MCF 10A (cell line): ENCODE measurements around the gene NIPAL1. TPM values are rescaled to one million over a fixed set of nuclear protein-coding genes. Genes with fewer than 3 reads are reported as not detected.

Source experiments
- BruUV-seq: library from RNA; stranded (reverse); fragments of 400-500 nt; replicated peaks from 2 replicates; lab custom pipeline; 2021; lab: Mats Ljungman, UMichigan
- CTCF ChIA-PET: fragments of 300-600 bp; sonication (Branson Sonifier 250); formaldehyde crosslinking; extraction: SDS; loops from one replicate; lab custom pipeline; 2021; ENCODE audit warnings: antibody characterized with exemption, inconsistent platforms; lab: Yijun Ruan, JAX
- POLR2A ChIA-PET: fragments of 300-600, 350-650 bp; sonication (Branson Sonifier 250); formaldehyde crosslinking; extraction: SDS; loops from one replicate; lab custom pipeline; 2020; ENCODE audit warnings: antibody characterized with exemption, inconsistent platforms; lab: Yijun Ruan, JAX
- DNase-seq: peaks from one replicate; pipeline ENCODE4 v3.0.0-alpha.2; 2018; ENCODE audit not compliant: unreplicated experiment
- H3K27ac Mint-ChIP-seq: one replicate; pipeline ENCODE4 v1.8.0; 2022; ENCODE audit warnings: mild to moderate bottlenecking, low read depth, mixed read lengths; ENCODE audit not compliant: unreplicated experiment
- H3K27me3 Mint-ChIP-seq: one replicate; pipeline ENCODE4 v1.8.0; 2022; ENCODE audit warnings: mixed read lengths; ENCODE audit not compliant: insufficient read depth, unreplicated experiment
- H3K36me3 Mint-ChIP-seq: one replicate; pipeline ENCODE4 v1.8.0; 2022; ENCODE audit warnings: mild to moderate bottlenecking, moderate library complexity, mixed read lengths; ENCODE audit not compliant: insufficient read depth, unreplicated experiment
- H3K4me1 Mint-ChIP-seq: one replicate; pipeline ENCODE4 v1.8.0; 2022; ENCODE audit warnings: mixed read lengths; ENCODE audit not compliant: insufficient read depth, unreplicated experiment
- H3K4me3 Mint-ChIP-seq: one replicate; pipeline ENCODE4 v1.8.0; 2022; ENCODE audit warnings: mild to moderate bottlenecking, moderate library complexity, mixed read lengths; ENCODE audit not compliant: unreplicated experiment
- H3K9me3 Mint-ChIP-seq: one replicate; pipeline ENCODE4 v1.8.0; 2022; ENCODE audit warnings: mixed read lengths; ENCODE audit not compliant: unreplicated experiment
- intact Hi-C: fragments of 100-400 bp; cut with micrococcal nuclease; formaldehyde crosslinking; loops from 2 replicates; pipeline ENCODE4 v1.14.1; 2022
- total RNA-seq: library from RNA; stranded (reverse); gene quantifications from 2 replicates; pipeline ENCODE4 v1.2.3, GENCODE V29; 2022
- TF ChIP-seq, protein P1 (sequence below): fragments of 200-600 bp; IDR thresholded peaks from one replicate; pipeline ENCODE4 v1.8.0; 2022; ENCODE audit warnings: antibody characterized with exemption, mild to moderate bottlenecking; ENCODE audit not compliant: unreplicated experiment

Gene NIPAL1
- total RNA-seq, 1 experiment from 2014 or later: 10.0 TPM

DNA sequence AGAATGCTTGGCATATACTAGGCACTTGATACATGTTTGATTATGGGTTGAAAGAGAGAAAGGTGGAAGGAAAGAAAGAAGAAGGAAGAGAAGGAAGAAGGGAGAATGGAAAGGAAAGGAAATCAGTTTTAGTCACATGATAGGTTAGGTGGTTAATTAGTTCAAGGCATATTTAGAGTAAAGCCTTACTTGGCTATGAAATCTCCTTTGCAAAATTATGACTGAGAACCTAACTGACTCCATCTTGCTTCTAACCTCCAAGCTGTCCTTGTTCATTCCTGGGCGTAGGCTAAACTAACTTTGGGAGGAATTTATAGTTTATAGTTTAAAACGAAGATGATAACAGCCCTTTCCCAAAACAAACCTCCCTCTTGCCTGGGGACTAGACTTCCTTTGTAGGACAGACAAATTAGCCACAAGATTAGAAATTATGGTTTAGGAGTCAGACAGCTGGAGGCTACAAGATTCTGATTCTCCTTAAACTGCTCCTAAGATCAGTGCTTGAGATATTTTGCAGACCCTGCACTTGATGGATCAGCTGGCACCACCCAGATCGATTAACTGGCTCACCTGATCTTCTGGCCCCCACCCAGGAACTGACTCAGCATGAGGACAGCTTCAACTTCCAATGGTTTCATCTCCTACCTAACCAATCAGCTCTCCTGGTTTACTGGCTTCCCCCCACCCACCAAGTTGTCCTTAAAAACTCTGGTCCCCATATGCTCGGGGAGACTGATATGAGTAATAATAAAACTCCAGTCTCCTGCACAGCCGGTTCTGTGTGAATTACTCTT lies 62.5 kb downstream of the NIPAL1 start:
- POLR2A ChIA-PET: no interaction called here
- TF ChIP-seq, protein P1, sequence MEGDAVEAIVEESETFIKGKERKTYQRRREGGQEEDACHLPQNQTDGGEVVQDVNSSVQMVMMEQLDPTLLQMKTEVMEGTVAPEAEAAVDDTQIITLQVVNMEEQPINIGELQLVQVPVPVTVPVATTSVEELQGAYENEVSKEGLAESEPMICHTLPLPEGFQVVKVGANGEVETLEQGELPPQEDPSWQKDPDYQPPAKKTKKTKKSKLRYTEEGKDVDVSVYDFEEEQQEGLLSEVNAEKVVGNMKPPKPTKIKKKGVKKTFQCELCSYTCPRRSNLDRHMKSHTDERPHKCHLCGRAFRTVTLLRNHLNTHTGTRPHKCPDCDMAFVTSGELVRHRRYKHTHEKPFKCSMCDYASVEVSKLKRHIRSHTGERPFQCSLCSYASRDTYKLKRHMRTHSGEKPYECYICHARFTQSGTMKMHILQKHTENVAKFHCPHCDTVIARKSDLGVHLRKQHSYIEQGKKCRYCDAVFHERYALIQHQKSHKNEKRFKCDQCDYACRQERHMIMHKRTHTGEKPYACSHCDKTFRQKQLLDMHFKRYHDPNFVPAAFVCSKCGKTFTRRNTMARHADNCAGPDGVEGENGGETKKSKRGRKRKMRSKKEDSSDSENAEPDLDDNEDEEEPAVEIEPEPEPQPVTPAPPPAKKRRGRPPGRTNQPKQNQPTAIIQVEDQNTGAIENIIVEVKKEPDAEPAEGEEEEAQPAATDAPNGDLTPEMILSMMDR: no peak
- CTCF ChIA-PET: interaction anchor here (0.5 to 1.9 kb wide), 4 partner anchors 30 to 366 kb away, joined by 3 to 7 read pairs (median 4); no protein-coding TSS in a partner anchor
- peaks cover 10% of the 10 kb centered on the region for H3K4me1 Mint-ChIP-seq
- no peaks in the 10 kb centered on the region for H3K27me3 Mint-ChIP-seq
- no TSS peak for BruUV-seq
- no peak overlapping the region for H3K4me3 Mint-ChIP-seq
- no peaks in the 10 kb centered on the region for H3K9me3 Mint-ChIP-seq
- H3K36me3 Mint-ChIP-seq: no peaks in the 10 kb centered on the region
- no peak for DNase-seq
- H3K27ac Mint-ChIP-seq: no peak overlapping the region
- intact Hi-C loops: no loop called here

GRCh38 chr4:48079972-48080391 lies 63.4 kb downstream of the NIPAL1 start:
- no peak overlapping the region for H3K27ac Mint-ChIP-seq
- no peaks in the 10 kb centered on the region for H3K36me3 Mint-ChIP-seq
- ChIA-PET CTCF (interaction anchor here (0.5 to 1.9 kb wide), 4 partner anchors 29 to 367 kb away, joined by 3 to 7 read pairs (median 4); no protein-coding TSS in a partner anchor), POLR2A (no interaction called here)
- no peaks in the 10 kb centered on the region for H3K9me3 Mint-ChIP-seq
- TF ChIP-seq, protein P1: no peak
- peaks cover 10% of the 10 kb centered on the region for H3K4me1 Mint-ChIP-seq
- H3K4me3 Mint-ChIP-seq: no peak overlapping the region
- BruUV-seq: no TSS peak
- intact Hi-C loops: no loop called here
- DNase-seq: no peak
- H3K27me3 Mint-ChIP-seq: no peaks in the 10 kb centered on the region

DNA sequence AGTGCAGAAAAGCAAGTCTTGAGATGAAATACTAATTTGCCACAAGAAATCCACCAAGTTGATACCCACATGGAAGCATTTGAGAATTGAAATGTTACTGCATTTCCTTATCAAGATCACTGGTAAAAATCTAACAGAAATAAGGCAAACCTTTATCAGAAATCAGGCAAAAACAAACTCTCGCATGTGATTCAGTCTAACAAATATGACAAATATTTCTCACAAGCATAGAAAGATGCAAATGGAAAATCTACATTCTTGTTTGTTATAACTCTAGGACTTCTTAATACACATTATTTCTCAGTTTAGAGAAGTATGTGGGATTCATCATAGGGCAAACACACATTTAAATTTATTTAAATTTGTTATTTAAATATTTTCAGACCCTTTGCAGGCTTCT lies 64.6 kb downstream of the NIPAL1 start:
- CTCF ChIA-PET: no interaction called here
- H3K9me3 Mint-ChIP-seq: no peaks in the 10 kb centered on the region
- no peak overlapping the region for H3K27ac Mint-ChIP-seq
- DNase-seq: no peak
- intact Hi-C loops: no loop called here
- no peaks in the 10 kb centered on the region for H3K36me3 Mint-ChIP-seq
- TF ChIP-seq, protein P1: no peak
- H3K4me1 Mint-ChIP-seq: peaks cover 10% of the 10 kb centered on the region
- POLR2A ChIA-PET: no interaction called here
- H3K4me3 Mint-ChIP-seq: no peak overlapping the region
- no peaks in the 10 kb centered on the region for H3K27me3 Mint-ChIP-seq
- BruUV-seq: no TSS peak

- ChIA-PET POLR2A (no interaction called here), CTCF (interaction anchor here (0.6 to 1.7 kb wide), 3 partner anchors 13 to 417 kb away, joined by 3 to 6 read pairs (median 4); no protein-coding TSS in a partner anchor)
- no TSS peak for BruUV-seq
- no peaks in the 10 kb centered on the region for H3K27me3 Mint-ChIP-seq
- no peak overlapping the region for H3K27ac Mint-ChIP-seq
- no peaks in the 10 kb centered on the region for H3K36me3 Mint-ChIP-seq
- TF ChIP-seq, protein P1: no peak
- intact Hi-C loops: no loop called here
- no peaks in the 10 kb centered on the region for H3K9me3 Mint-ChIP-seq
- peaks cover 10% of the 10 kb centered on the region for H3K4me1 Mint-ChIP-seq
- H3K4me3 Mint-ChIP-seq: no peak overlapping the region
- no peak for DNase-seq
Measured at GRCh38 chr4:48082956-48083355, 66.4 kb downstream of the NIPAL1 start.
